Mesenchymal stem cell (in vitro differentiated cells and primary cell): ENCODE data around the gene NUDT4.
"Not testable (repeated sequence)": the region's sequence is repeated elsewhere in the genome, so short reads cannot be mapped to it uniquely, and the experiment has no call there.

Experiments
- DNase-seq: peaks from one replicate; pipeline ENCODE4 v3.0.0-alpha.2; 2013
- H2AFZ ChIP-seq: one replicate; pipeline ENCODE4 v1.6.1; 2013; ENCODE audit warnings: low read depth, mild to moderate bottlenecking, control low read depth, inconsistent platforms, low read length, moderate library complexity
- H2AK5ac ChIP-seq: 2 replicates; pipeline ENCODE4 v1.6.1; 2013; ENCODE audit warnings: low read length, moderate library complexity, mild to moderate bottlenecking, inconsistent platforms; ENCODE audit not compliant: severe bottlenecking
- H2BK120ac ChIP-seq: one replicate; pipeline ENCODE4 v1.6.1; 2013; ENCODE audit warnings: low read depth, mild to moderate bottlenecking, inconsistent platforms, low read length, moderate library complexity
- H2BK12ac ChIP-seq, 2 experiments: one replicate each; pipeline ENCODE4 v1.6.1; 2013; ENCODE audit warnings: inconsistent platforms in 2 of 2, low read length in 2 of 2, mild to moderate bottlenecking in 2 of 2, moderate library complexity in 2 of 2, control low read depth in 1 of 2
- H2BK15ac ChIP-seq: one replicate; pipeline ENCODE4 v1.6.1; 2013; ENCODE audit warnings: mild to moderate bottlenecking, low read depth, inconsistent platforms; ENCODE audit not compliant: poor library complexity, severe bottlenecking
- H2BK5ac ChIP-seq: 2 replicates; pipeline ENCODE4 v1.6.1; 2013; ENCODE audit warnings: low read depth, mild to moderate bottlenecking, low read length, control low read depth, inconsistent platforms; ENCODE audit not compliant: poor library complexity, severe bottlenecking
- H3K14ac ChIP-seq, 2 experiments: one replicate each; pipeline ENCODE4 v1.6.1; 2013; ENCODE audit warnings: inconsistent platforms in 2 of 2, low read length in 2 of 2, control low read depth in 1 of 2, mild to moderate bottlenecking in 1 of 2, moderate library complexity in 1 of 2
- H3K18ac ChIP-seq, 2 experiments: one replicate each; pipeline ENCODE4 v1.6.1; 2013; ENCODE audit warnings: inconsistent platforms in 2 of 2, low read length in 2 of 2, control low read depth in 1 of 2, low read depth in 1 of 2, mild to moderate bottlenecking in 1 of 2
- H3K23ac ChIP-seq, 2 experiments: one replicate each; pipeline ENCODE4 v1.6.1; 2013; ENCODE audit warnings: inconsistent platforms in 2 of 2, low read length in 2 of 2, mild to moderate bottlenecking in 2 of 2, moderate library complexity in 2 of 2, control low read depth in 1 of 2
- H3K27ac ChIP-seq: 2 replicates; pipeline ENCODE4 v1.5.1; 2013; ENCODE audit warnings: mild to moderate bottlenecking, moderate library complexity, low read length, control low read depth, inconsistent platforms; ENCODE audit not compliant: poor library complexity, severe bottlenecking
- H3K27me3 ChIP-seq, 2 experiments: 2 replicates each; pipeline versions ENCODE4 v1.6.1 to v1.7.0; 2013; ENCODE audit warnings: low read length in 2 of 2, mild to moderate bottlenecking in 2 of 2, moderate library complexity in 2 of 2, control low read depth in 1 of 2, inconsistent platforms in 1 of 2; ENCODE audit not compliant: control insufficient read depth in 1 of 2, insufficient read depth in 1 of 2
- H3K36me3 ChIP-seq, 2 experiments: 2 replicates each; pipeline versions ENCODE4 v1.6.1 to v1.7.0; 2013; ENCODE audit warnings: low read length in 2 of 2, control low read depth in 1 of 2, inconsistent platforms in 1 of 2, low read depth in 1 of 2, mild to moderate bottlenecking in 1 of 2; ENCODE audit not compliant: insufficient read depth in 2 of 2, control insufficient read depth in 1 of 2
- H3K4ac ChIP-seq, 2 experiments: one replicate each; pipeline ENCODE4 v1.6.1; 2013; ENCODE audit warnings: inconsistent platforms in 2 of 2, low read length in 2 of 2, mild to moderate bottlenecking in 2 of 2, moderate library complexity in 2 of 2, control low read depth in 1 of 2, low read depth in 1 of 2
- H3K4me1 ChIP-seq: 2 replicates; pipeline ENCODE4 v1.6.1; 2013; ENCODE audit warnings: low read depth, low read length, control low read depth; ENCODE audit not compliant: control insufficient read depth, insufficient read depth
- H3K4me2 ChIP-seq: 2 replicates; pipeline ENCODE4 v1.6.1; 2013; ENCODE audit warnings: low read length, mild to moderate bottlenecking, inconsistent platforms; ENCODE audit not compliant: poor library complexity, severe bottlenecking
- H3K4me3 ChIP-seq, 2 experiments: 2 replicates each; pipeline versions ENCODE4 v1.5.1 to v1.7.0; 2013; ENCODE audit warnings: low read length in 2 of 2, mild to moderate bottlenecking in 2 of 2, control low read depth in 1 of 2, low read depth in 1 of 2; ENCODE audit not compliant: insufficient read depth in 1 of 2
- H3K79me1 ChIP-seq: replicated peaks from 2 replicates; pipeline ENCODE4 v1.6.1; 2013; ENCODE audit warnings: mild to moderate bottlenecking, control low read depth, low read length, inconsistent platforms; ENCODE audit not compliant: poor library complexity, severe bottlenecking
- H3K9ac ChIP-seq: 2 replicates; pipeline ENCODE4 v1.7.0; 2013; ENCODE audit warnings: mild to moderate bottlenecking, low read length, moderate library complexity
- H3K9me3 ChIP-seq: 2 replicates; pipeline ENCODE4 v1.7.0; 2013; ENCODE audit warnings: mild to moderate bottlenecking, low read length; ENCODE audit not compliant: control insufficient read depth
- H4K8ac ChIP-seq: one replicate; pipeline ENCODE4 v1.6.1; 2013; ENCODE audit warnings: inconsistent platforms, mild to moderate bottlenecking, low read length, moderate library complexity
- H4K91ac ChIP-seq: one replicate; pipeline ENCODE4 v1.6.1; 2013; ENCODE audit warnings: mild to moderate bottlenecking, low read length, inconsistent platforms
- WGBS: methylation state at CpG from one replicate; pipeline ENCODE4 v1.1.7; 2013; ENCODE audit warnings: mixed read lengths; 5-methylcytosine and 5-hydroxymethylcytosine counted together

The NUDT4 gene

DNA sequence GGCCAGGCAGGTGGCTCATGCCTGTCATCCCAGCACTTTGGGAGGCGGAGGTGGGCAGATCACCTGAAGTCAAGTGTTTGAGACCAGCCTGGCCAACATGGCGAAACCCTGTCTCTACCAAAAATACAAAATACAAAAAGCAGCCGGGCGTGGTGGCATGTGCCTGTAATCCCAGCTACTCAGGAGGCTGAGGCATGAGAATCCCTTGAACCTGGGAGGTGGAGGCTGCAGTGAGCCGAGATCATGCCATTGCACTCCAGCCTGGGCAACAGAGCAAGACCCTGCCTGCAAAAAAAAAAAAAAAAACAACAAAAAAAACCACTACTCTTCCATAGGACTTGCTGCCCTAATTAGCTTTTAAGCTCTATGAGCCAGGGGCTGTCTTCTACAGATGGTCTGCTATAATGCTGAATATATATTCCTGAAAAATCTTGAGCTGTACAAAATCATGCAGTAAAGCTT is 4.3 kb downstream of the NUDT4 start:
- H3K79me1 ChIP-seq, H2AFZ ChIP-seq, H2BK5ac ChIP-seq, H3K4ac ChIP-seq, H3K9me3 ChIP-seq, H2BK120ac ChIP-seq, H3K27ac ChIP-seq, H3K23ac ChIP-seq, H3K18ac ChIP-seq, H4K8ac ChIP-seq, H3K4me2 ChIP-seq, H3K4me1 ChIP-seq, DNase-seq, H3K36me3 ChIP-seq, H2BK15ac ChIP-seq, H3K27me3 ChIP-seq, H3K14ac ChIP-seq, H2AK5ac ChIP-seq, H3K9ac ChIP-seq, H4K91ac ChIP-seq: not testable (repeated sequence)
- Histone ChIP-seq H2BK12ac (peak overlapping the region in 1 of 2 experiments; percentile 52), H3K4me3 (peak overlapping the region in 1 of 2 experiments; percentile 91)
- 96% methylated on average over 5 of the region's 5 CpGs for whole genome bisulfite sequencing

DNA sequence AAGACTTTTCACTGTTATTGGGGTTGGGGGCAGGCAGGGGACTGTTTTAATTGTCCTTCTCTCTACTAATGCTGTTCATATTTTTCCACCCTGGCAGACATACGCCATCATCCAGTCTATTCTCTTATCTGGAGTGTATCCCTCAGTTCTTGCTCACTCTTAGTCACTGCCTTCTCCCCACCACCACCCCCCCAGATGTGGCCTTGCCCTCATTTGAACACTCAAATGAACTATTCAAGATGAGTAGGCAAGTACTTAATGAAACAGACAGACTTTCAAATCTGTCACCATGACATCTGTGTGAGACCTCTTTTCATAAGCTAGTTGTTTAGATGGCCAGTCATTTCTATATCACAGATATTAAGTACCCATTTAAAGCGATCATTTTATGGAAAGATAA is 10.1 kb downstream of the NUDT4 start:
- Histone ChIP-seq H2AFZ (no peak overlapping the region), H2AK5ac (no peak overlapping the region), H3K14ac (no peak overlapping the region), H3K9ac (no peak overlapping the region), H3K4ac (no peak overlapping the region), H2BK120ac (no peak overlapping the region), H3K4me1 (peaks cover 16% of the 10 kb centered on the region), H3K4me3 (no peak overlapping the region), H4K8ac (no peak overlapping the region), H3K27ac (no peak overlapping the region), H3K23ac (no peak overlapping the region), H3K18ac (no peak overlapping the region), H2BK5ac (no peak overlapping the region), H2BK12ac (no peak overlapping the region), H3K9me3 (no peaks in the 10 kb centered on the region), H4K91ac (no peak overlapping the region), H3K4me2 (no peak overlapping the region), H3K79me1 (peaks cover 9% of the 10 kb centered on the region), H3K36me3 (peaks cover 0 to 13% of the 10 kb centered on the region in 2 experiments), H3K27me3 (no peaks in the 10 kb centered on the region), H2BK15ac (no peak overlapping the region)
- DNase-seq = peak; percentile 62
- 15% methylated on average over 1 of the region's 2 CpGs for WGBS

DNA sequence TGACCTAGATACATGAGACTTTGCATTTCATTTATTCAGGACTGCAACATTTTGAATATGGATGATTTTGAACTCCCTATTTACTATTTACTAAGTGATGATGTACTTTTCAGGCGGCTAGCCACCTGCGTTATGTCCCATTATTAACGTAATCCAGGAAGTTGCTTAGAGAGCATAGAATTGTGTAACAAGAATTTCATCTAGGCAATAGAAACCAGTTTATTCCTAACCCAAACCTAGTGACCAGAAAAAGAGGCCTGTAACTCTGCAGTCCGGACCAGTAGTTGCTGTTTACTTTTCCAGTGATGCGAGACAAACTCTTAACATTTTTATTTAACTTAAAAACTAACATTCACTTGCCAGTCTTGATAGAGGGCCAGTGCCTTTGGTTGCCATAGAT is 12.3 kb downstream of the NUDT4 start:
- Histone ChIP-seq H3K9me3 (no peaks in the 10 kb centered on the region), H3K4ac (no peak overlapping the region), H3K14ac (no peak overlapping the region), H2BK120ac (no peak overlapping the region), H3K23ac (no peak overlapping the region), H3K4me2 (no peak overlapping the region), H2BK5ac (no peak overlapping the region), H2BK12ac (no peak overlapping the region), H4K91ac (no peak overlapping the region), H3K27ac (no peak overlapping the region), H2AFZ (no peak overlapping the region), H3K4me3 (no peak overlapping the region), H2BK15ac (no peak overlapping the region), H3K4me1 (peaks cover 15% of the 10 kb centered on the region), H3K79me1 (peaks cover 10% of the 10 kb centered on the region), H3K36me3 (peaks cover 0 to 12% of the 10 kb centered on the region in 2 experiments), H2AK5ac (no peak overlapping the region), H3K18ac (no peak overlapping the region), H4K8ac (no peak overlapping the region), H3K27me3 (no peaks in the 10 kb centered on the region), H3K9ac (no peak overlapping the region)
- 86% methylated on average over 3 of the region's 5 CpGs for WGBS
- DNase-seq = no peak

DNA sequence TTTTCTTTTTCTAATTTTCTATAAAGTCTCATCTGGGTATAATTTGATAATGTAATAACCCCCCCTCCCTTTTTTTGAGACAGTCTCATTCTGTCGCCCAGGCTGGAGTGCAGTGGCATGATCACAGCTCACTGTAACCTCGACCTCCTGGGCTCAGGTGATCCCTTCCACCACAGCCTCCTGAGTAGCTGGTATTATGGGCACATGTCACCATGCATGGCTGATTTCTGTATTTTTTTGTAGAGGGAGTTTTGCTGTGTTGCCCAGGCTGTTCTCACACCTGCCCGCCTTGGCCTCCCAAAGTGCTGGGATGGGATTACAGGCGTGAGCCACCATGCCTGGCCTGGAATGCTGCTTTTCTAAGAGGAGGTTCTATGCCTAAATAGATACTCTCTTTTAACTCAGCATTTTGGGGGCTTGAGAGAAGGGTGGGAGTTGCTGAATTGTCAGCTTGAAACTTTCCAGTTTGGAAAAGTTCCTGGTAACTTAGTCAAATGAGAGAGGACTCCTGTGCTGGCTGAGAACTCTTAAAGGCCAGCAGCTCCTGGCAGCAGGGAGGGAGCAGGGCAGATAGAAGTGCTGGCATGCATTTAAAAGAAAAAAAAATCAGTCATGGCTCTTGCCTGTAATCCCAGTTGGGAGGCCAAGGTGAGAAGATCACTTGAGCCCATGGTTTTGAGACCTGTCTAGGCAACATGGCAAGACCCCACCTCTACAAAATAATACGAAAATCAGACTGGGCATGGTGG is 13.0 kb downstream of the NUDT4 start:
- Histone ChIP-seq H3K18ac (no peak overlapping the region), H3K23ac (no peak overlapping the region), H3K4me2 (peak overlapping the region; percentile 40), H3K36me3 (peaks cover 0 to 16% of the 10 kb centered on the region in 2 experiments), H3K27ac (peak overlapping the region; percentile 33), H3K27me3 (no peaks in the 10 kb centered on the region), H3K9ac (no peak overlapping the region), H2AK5ac (no peak overlapping the region), H2BK120ac (no peak overlapping the region), H2BK5ac (no peak overlapping the region), H3K9me3 (no peaks in the 10 kb centered on the region), H2AFZ (no peak overlapping the region), H3K4me1 (peaks cover 15% of the 10 kb centered on the region), H3K14ac (peak overlapping the region in 1 of 2 experiments; percentile 79), H4K8ac (no peak overlapping the region), H4K91ac (no peak overlapping the region), H3K79me1 (peaks cover 9% of the 10 kb centered on the region), H2BK12ac (no peak overlapping the region), H3K4me3 (no peak overlapping the region), H3K4ac (no peak overlapping the region), H2BK15ac (no peak overlapping the region)
- DNase-seq = no peak
- WGBS = 99% methylated on average over 5 of the region's 5 CpGs
